Stimulated activated CD4-positive, alpha-beta T cell treated with anti-CD3 and anti-CD28 coated beads, Interleukin-4, amount 100 ng/mL, for 24 hours (primary cell): ENCODE results near the gene ZNF394.
"Not testable (repeated sequence)": the region's sequence is repeated elsewhere in the genome, so short reads cannot be mapped to it uniquely, and the experiment has no call there.

ENCODE experiments used
- DNase-seq: peaks from one replicate; pipeline ENCODE4 v3.0.0-alpha.2; 2020

Gene ZNF394

GRCh38 chr7:99499721-99500636, at the start of gene ZNF394:
ZNF394 (minus strand) TSS chr7:99500281; CDS start chr7:99500093, 188 bp downstream.
- DNase-seq, result peak; percentile 91

- not testable (repeated sequence) for DNase-seq
Observed at GRCh38 chr7:99549545-99549944, 49.5 kb upstream of the ZNF394 start.

DNA sequence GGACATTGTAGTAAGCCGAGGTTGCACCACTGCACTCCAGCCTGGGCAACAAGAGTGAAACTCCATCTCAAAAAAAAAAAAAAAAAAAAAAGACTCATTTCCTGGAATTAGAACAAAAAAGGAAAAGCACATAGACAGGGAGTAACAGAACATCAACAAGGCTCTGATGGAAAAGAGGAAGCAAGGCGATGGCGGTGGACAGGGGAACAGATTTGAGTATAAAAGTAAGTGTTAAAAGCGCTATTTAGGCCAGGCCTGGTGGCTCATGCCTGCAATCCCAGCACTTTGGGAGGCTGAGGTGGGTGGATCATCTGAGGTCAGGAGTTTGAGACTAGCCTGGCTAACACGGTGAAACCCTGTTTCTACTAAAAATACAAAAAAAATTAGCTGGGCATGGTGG, 45.2 kb upstream of the ZNF394 start:
- DNase-seq, result not testable (repeated sequence)

DNA sequence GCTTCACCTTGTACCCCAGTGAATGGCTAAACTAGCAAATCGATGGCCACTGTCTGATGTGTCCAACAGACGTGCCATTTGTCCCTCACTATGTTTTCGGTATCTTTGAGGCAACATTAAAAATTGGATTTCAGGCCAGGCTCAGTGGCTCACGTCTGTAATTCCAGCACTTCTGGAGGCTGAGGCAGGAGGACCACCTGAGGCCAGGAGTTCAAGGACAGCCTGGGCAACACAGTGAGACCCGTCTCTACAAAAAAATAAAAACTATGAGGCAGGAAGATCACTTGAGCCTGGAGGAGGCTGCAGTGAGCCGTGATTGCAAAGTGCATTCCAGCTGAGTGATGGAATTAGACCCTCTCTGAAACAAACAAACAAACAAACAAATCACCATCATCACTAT, 43.8 kb upstream of the ZNF394 start:
- no peak for DNase-seq

GRCh38 chr7:99543081-99543671, 43.1 kb upstream of the ZNF394 start:
- DNase-seq, result no peak

DNA sequence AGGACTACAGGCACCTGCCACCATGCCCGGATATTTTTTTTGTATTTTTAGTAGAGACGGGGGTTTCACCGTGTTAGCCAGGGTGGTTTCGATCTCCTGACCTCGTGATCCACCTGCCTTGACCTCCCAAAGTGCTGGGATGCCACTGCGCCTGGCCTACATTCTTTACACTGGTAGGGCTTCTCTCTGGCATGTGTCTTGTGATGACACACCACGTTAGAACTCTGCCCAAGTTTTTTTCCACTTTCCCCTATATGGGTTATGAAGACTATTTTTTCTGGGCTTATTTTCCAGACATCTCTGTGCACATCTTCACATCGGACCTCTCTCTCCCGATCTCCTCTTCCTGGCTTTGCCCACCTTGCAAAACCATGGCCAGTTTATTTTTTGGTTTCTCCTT, 41.1 kb upstream of the ZNF394 start:
- no peak for DNase-seq

DNA sequence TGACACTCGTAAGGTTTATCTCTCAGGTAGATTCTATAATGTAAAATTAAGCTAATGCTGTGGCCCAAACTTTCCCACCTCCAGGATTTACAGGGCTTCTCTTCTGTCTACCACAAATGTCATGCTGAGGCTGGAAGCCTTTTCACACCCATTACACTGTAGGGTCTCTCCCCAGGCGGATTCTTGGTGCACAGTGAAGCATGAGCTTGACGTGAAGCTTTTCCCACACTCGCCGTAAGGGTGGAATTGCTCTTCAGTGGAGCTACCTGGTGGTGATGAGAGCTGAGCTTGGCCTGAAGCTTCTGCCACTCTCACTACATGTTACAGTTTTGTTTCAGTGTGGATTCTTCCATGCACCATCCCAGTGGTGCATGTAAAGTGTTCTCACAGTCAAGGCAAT, 40.5 kb upstream of the ZNF394 start:
- no peak for DNase-seq

GRCh38 chr7:99539213-99539811, 39.2 kb upstream of the ZNF394 start:
- no peak for DNase-seq

- no peak for DNase-seq
Observed at GRCh38 chr7:99535667-99536066, 35.6 kb upstream of the ZNF394 start.

- DNase-seq, result no peak
Observed at GRCh38 chr7:99531354-99531765, 31.3 kb upstream of the ZNF394 start.

GRCh38 chr7:99525713-99526440, 25.8 kb upstream of the ZNF394 start:
- peak; percentile 14 for DNase-seq

DNA sequence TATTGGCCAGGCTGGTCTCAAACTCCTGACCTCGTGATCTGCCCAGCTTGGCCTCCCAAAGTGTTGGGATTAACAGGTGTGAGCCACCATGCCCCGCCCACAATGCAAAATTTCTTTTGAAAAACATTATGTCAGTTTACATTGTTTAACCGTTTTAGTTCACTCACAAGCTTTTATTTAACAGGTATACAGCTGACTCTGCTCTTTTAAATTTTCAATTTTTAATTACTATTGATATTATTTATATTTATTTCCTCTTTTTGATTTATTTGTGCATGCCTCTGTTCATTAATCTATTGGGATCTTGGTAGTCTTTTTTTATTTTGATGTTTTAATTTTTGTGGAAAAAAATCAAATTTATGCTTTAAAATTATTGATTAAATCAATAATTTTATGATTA, 21.3 kb upstream of the ZNF394 start:
- DNase-seq, result no peak

GRCh38 chr7:99514050-99514449, 14.0 kb upstream of the ZNF394 start:
- DNase-seq, result no peak

DNA sequence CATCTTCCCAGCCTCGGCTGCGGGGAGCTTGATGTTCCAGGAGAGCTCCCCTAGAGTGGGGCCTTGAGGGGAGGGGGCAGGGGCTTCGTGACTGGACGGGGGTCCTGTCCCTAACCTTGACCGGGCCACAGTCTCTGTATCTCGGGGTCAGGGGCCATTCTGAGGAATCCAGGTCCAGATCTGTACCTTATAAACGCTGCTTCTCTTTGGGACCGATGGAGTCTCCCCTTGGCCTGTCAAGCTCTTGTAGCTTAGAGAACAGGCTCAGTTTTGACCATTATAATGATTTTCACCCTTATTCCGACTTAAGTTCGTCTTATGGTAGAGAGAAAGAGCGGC, 5.2 kb upstream of the ZNF394 start:
- DNase-seq, result no peak

DNA sequence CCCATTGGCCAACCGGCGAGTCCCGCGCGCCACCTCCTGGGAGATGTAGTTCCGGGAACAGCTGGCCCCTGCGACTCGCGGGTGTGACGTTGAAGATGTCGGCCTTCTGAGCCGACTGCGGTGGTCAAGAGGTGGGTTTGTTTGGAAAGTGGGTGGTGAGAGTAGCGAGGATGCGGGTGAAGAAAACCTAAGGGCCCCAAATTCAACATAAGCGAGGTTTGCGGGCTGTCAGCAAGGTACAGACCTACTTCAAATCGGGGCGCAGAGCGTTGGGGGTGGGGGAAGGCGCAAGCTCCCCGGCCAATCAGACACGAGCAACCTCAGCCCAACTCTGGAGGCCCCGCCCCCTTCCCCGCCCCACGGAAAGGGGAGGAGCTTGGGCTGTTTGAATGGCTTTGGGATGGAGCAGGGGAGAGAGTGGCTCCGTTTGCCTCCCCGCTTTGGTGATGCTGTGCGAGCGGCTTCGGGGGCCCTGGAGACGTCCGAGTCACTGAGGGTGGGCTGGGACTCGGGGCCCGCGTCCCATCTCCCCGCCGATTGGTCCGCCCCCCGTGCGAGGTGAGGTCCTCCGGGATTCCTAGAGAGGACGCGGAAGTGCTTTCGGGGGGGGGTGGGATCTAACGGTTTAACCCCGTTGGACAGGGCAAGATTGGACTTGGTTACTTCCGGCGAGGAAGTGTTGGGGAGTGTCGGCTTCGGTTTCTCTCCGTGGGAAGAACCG, 4.7 kb upstream of the ZNF394 start, which contains the start of gene ZKSCAN5:
TSS of gene ZKSCAN5 (plus strand) at position 60 of the 721 bp plus-strand sequence. CDS start 1,383 bp downstream, outside the sequence.
- DNase-seq, result peak; percentile 98

DNA sequence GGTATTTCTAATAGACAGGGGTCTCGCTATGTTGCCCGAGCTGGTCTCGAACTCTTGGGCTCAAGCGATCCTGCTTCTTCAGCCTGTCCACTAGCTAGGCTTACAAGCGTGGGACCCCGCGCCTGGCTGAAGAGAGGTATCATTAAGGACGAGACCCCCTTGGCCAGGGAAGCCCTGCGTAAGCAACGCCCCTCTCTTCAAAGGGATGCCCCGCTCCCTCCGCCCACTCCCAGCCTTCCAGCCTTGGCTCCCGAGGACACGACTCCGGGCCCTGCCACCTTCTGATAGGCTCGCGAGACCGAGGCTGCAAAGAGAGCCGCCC, 4.2 kb upstream of the ZNF394 start:
- no peak for DNase-seq

DNA sequence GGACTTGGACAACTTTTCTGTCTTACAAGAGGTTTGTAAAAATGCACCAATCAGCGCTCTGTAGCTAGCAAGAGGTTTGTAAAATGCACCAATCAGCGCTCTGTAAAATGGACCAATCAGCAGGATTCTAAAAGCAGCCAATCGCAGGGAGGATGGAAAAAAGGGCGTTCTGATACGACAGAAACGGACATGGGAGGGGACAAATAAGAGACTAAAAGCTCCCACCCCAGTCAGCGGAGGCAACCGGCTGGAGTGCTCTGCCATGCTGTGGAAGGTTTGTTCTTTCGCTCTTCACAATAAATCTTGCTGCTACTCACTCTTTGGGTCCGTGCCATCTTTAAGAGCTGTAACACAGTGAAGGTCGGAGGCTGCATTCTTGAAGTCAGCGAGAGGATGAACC, 1.2 kb upstream of the ZNF394 start:
- DNase-seq, result not testable (repeated sequence)

DNA sequence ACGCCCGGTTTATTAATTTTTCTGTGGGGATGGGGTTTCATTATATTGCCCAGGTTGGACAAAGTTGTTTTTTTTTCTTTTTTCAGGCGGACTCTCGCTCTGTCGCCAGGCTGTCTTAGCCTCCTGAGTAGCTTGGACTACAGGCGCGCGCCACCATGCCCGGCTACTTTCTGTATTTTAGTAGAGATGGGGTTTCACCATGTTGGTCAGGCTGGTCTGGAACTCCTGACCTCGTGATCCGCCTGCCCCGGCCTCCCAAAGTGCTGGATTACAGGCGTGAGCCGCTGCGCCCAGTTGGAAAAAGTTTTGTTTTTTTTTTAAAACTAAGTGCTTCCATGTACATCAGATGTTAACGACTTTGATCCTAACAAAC, 542 bp upstream of the ZNF394 start:
- DNase-seq, result no peak

DNA sequence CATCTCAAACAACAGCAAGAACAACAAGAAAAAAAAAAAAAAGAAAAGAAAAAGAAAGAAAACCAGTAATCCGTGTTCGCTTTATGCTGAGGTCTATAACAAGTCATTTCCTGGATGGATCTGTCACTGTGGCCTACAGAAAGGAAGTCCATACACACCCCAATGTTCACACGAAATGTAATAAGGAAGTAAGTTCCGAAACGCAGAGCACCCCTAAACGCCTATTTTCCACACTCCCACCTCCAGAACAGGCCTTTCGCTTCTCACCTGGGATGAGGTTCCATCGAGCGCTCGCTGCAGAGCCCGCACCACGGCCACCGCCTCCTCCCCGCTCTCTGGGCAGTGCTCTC, 735 bp downstream of the ZNF394 start:
- DNase-seq, result peak; percentile 12

DNA sequence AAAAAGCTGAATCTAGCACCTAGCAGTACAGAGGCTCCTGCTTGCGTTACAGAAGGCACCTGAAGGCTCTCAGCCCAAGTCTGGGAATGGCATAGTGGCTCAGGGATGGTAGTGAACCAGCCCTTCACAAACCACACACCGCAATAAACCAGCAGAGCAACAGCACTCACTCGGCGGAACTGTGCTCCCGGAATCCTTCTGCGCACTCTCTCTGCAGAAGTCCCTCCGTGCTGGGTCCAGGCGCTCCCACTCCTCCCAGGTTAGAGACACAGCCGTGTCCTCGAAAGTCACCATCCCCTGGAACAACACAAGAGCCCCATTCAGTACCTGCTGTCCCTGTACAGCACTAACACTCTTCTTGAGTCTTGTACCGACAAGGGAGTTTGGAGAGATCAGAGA, 1.5 kb downstream of the ZNF394 start:
- no peak for DNase-seq

DNA sequence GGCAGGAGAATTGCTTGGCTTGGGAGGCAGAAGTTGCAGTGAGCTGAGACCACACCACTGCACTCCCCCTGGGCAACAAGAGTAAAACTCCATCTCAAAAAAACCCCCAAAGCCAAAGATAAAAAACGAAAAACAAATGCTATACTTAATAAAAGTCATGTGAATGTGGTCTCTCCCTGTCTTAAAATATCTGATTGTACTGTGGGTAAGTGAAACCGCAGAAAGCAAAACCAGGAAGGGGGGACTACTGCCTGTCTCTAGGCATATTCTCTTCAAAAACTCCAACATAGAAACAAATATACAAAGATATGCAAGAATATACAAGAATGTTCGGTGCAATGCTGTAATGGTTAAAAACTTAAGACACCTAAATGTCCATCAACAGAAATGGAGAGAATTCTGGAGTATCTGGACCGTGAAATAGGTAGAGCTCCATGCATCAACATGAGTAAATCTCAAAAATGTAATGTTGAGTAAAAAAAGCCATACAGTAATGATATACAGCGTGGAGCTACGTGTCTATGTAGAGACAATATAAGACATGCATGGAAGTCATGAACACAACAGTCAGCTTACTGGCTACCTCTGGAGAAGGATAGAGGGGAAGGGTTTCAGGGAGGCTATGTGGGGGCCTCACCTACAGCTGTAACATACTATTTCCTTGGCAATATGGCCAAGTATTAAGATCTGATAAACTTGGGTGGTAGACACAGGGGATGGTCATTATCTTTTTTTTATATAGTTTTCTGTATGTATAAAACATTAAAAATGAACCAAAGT, 2.1 kb downstream of the ZNF394 start:
- no peak for DNase-seq

- no peak for DNase-seq
Observed at GRCh38 chr7:99493823-99494222, 6.3 kb downstream of the ZNF394 start.
